ENCODE data around the gene KLHL14. TPM values are rescaled to one million over a fixed set of nuclear protein-coding genes. Genes with fewer than 3 reads are reported as not detected.
A peak's percentile ranks its signal among the peaks of the same experiment; 100 is the strongest.

The KLHL14 gene
- total and polyA plus RNA-seq, 2 donors (not counting 3 experiments of a cell fraction or from before 2014, with no cell fraction given): not detected

DNA sequence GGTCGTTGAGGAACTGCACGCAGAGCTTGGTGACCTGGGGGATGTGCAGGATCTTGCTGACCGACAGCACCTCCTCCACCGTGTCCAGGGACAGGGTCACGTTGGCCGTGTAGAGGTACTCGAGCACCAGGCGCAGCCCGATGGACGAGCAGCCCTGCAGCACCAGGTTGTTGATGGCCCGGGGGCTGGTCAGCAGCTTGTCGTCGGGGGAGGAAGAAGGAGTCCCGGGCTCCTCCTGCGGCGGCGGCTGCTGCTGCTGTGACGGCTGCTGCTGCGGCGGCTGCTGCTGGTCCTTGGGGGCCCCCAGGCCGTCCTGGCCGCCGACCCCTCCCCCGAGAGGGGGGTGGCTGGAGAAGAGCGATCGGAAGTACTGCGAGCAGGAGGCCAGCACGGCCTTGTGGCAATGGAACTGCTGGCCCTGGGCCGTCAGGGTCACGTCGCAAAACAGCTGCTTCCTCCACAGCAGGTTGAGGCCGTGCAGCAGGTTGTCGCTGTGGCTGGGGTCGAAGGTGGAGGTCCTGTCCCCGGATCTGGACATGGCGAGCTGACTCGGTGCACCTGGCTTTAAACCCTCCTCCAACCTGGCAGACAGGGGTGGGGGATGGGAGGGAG, 2.7 kb downstream of the KLHL14 start:
- H3K9ac ChIP-seq (replicated peaks; ENCODE audit: extremely low read depth, insufficient read depth, low read length): no peak overlapping the region

DNA sequence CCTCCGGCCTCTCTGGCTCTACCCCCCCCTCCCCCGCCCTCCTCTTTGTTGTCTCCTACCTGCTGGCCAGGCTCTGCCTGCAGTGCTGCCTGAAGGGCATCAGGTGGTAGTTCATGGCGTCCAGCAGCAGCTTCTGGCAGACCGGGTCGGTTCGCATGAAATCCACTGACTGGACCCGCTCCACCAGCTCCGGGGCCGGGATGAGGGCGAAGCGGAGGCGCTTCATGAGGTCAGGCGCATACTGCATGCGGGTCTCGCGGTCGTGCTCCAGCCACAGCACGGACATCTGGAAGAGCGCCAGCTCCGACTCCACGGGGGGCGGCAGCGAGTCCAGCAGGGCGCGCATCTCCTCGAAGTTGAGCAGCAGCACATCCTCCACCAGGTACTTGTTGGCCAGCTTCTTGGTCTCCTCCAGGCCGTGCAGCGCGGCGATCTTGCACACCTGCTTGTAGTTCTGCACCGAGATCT, 3.2 kb downstream of the KLHL14 start:
- CTCF ChIA-PET: interaction anchor here (0.6 to 1.4 kb wide), 4 partner anchors 10 to 432 kb away, joined by 3 to 4 read pairs (median 3); no protein-coding TSS in a partner anchor

More for the DNA sequence above, 2.7 kb downstream of the KLHL14 start:
- dilution Hi-C loops (cut with MboI; ENCODE audit: extremely low pct_ligation_motif_present, low sequenced_read_pairs): no loop called here
- FAIRE-seq: no peak
- no peak overlapping the region for H3K4me3 ChIP-seq (replicated peaks in 1 of 3; ENCODE audit: insufficient read depth in 1 of 3, low read depth in 1 of 3, low read length in 3 of 3)
- H4K20me1 ChIP-seq (replicated peaks; ENCODE audit: control insufficient read depth, extremely low read depth, insufficient read depth, low read length): no peaks in the 10 kb centered on the region
- no peaks in the 10 kb centered on the region for H3K9me3 ChIP-seq (replicated peaks; ENCODE audit: control insufficient read depth, insufficient read depth, low read length)
- H3K27ac ChIP-seq (ENCODE audit: insufficient read depth, low read depth, low read length): no peak overlapping the region
- no peaks in the 10 kb centered on the region for H3K79me2 ChIP-seq (ENCODE audit: control insufficient read depth, insufficient read depth, low read length)
- intact Hi-C loops (cut with micrococcal nuclease): loop anchor here (5.0 kb wide), 1 partner anchor 152 kb away; no protein-coding TSS in a partner anchor
- H3K4me1 ChIP-seq (ENCODE audit: control insufficient read depth, extremely low read depth, insufficient read depth, low read length): peaks cover 5% of the 10 kb centered on the region
- TF ChIP-seq EZH2 (IDR thresholded peaks at IDR 0.05; ENCODE audit: borderline replicate concordance, low read depth, low read length, severe bottlenecking): peak; percentile 69
- TF ChIP-seq JUN (IDR thresholded peaks at IDR 0.05; ENCODE audit: borderline replicate concordance, insufficient read depth, insufficient read length, low read depth): no peak
- H3K9me1 ChIP-seq (replicated peaks; ENCODE audit: control insufficient read depth, extremely low read depth, insufficient read depth, low read length): no peaks in the 10 kb centered on the region
- H3K27me3 ChIP-seq (ENCODE audit: control insufficient read depth in 2 of 2, insufficient read depth in 2 of 2, low read length in 2 of 2): peaks cover 40 to 56% of the 10 kb centered on the region in 2 experiments
- H2AFZ ChIP-seq (ENCODE audit: low read depth, low read length): no peak overlapping the region
- POLR2A ChIA-PET: no interaction called here
- no peak overlapping the region for H3K4me2 ChIP-seq (ENCODE audit: insufficient read depth, low read length)
- no peaks in the 10 kb centered on the region for H3K36me3 ChIP-seq (ENCODE audit: control insufficient read depth in 2 of 2, extremely low read depth in 1 of 2, insufficient read depth in 2 of 2, low read length in 2 of 2)
- no TSS peak for BruUV-seq (replicated peaks)
- CTCF ChIA-PET: interaction anchor here (1.2 to 1.5 kb wide), 5 partner anchors 11 to 462 kb away, joined by 3 to 4 read pairs (median 4); no protein-coding TSS in a partner anchor
- DNase-seq (ENCODE audit: low read depth, low spot score): no peak

More for the DNA sequence above, 3.2 kb downstream of the KLHL14 start:
- dilution Hi-C loops (cut with MboI; ENCODE audit: extremely low pct_ligation_motif_present, low sequenced_read_pairs) (no loop called here), intact Hi-C loops (cut with micrococcal nuclease) (loop anchor here (5.0 kb wide), 1 partner anchor 153 kb away; no protein-coding TSS in a partner anchor)
- Histone ChIP-seq H3K36me3 (ENCODE audit: control insufficient read depth in 2 of 2, extremely low read depth in 1 of 2, insufficient read depth in 2 of 2, low read length in 2 of 2) (no peaks in the 10 kb centered on the region), H3K9me3 (replicated peaks; ENCODE audit: control insufficient read depth, insufficient read depth, low read length) (no peaks in the 10 kb centered on the region), H3K9ac (replicated peaks; ENCODE audit: extremely low read depth, insufficient read depth, low read length) (no peak overlapping the region), H3K27ac (ENCODE audit: insufficient read depth, low read depth, low read length) (no peak overlapping the region), H3K4me2 (ENCODE audit: insufficient read depth, low read length) (no peak overlapping the region), H3K4me1 (ENCODE audit: control insufficient read depth, extremely low read depth, insufficient read depth, low read length) (peaks cover 5% of the 10 kb centered on the region), H3K9me1 (replicated peaks; ENCODE audit: control insufficient read depth, extremely low read depth, insufficient read depth, low read length) (no peaks in the 10 kb centered on the region), H3K27me3 (ENCODE audit: control insufficient read depth in 2 of 2, insufficient read depth in 2 of 2, low read length in 2 of 2) (peaks cover 40 to 56% of the 10 kb centered on the region in 2 experiments), H3K4me3 (replicated peaks in 1 of 3; ENCODE audit: insufficient read depth in 1 of 3, low read depth in 1 of 3, low read length in 3 of 3) (no peak overlapping the region), H3K79me2 (ENCODE audit: control insufficient read depth, insufficient read depth, low read length) (no peaks in the 10 kb centered on the region), H2AFZ (ENCODE audit: low read depth, low read length) (no peak overlapping the region), H4K20me1 (replicated peaks; ENCODE audit: control insufficient read depth, extremely low read depth, insufficient read depth, low read length) (no peaks in the 10 kb centered on the region)
- POLR2A ChIA-PET: no interaction called here
- BruUV-seq (replicated peaks): no TSS peak
- FAIRE-seq: no peak
- no peak for TF ChIP-seq MYC (IDR thresholded peaks at IDR 0.05; ENCODE audit: low read depth, low read length)
- TF ChIP-seq FOS (IDR thresholded peaks at IDR 0.05; ENCODE audit: borderline replicate concordance, insufficient read depth, low read length): no peak
- no peak for TF ChIP-seq POLR2A (IDR thresholded peaks at IDR 0.05; ENCODE audit: low read depth, low read length)
- TF ChIP-seq EZH2 (IDR thresholded peaks at IDR 0.05; ENCODE audit: borderline replicate concordance, low read depth, low read length, severe bottlenecking): no peak
- no peak for TF ChIP-seq POLR2AphosphoS5 (IDR thresholded peaks at IDR 0.05; ENCODE audit: insufficient read depth, low read depth, low read length)
- DNase-seq (ENCODE audit: low read depth, low spot score): no peak
